Liver (tissue), 9 donors: ENCODE results near the gene PYGM. TPM values are rescaled to one million over a fixed set of nuclear protein-coding genes. Genes with fewer than 3 reads are reported as not detected.

Experiments used
- DNase-seq: peaks from one replicate; pipeline ENCODE4 v3.0.0-alpha.2; 2017; ENCODE audit warnings: low spot score
- H3K27ac ChIP-seq, 2 donors: one replicate each; pipeline ENCODE4 v1.7.0; 2013; ENCODE audit warnings: inconsistent platforms in 2 of 2, low read length in 2 of 2, control low read depth in 1 of 2, low read depth in 1 of 2, mild to moderate bottlenecking in 1 of 2
- H3K27me3 ChIP-seq, 4 donors: one replicate each; pipeline versions ENCODE4 v1.6.1 to v1.7.0; 2013; ENCODE audit warnings: low read length in 3 of 4, inconsistent platforms in 1 of 4, mild to moderate bottlenecking in 1 of 4, moderate library complexity in 1 of 4; ENCODE audit not compliant: control insufficient read depth in 4 of 4, insufficient read depth in 4 of 4
- H3K36me3 ChIP-seq, 4 donors: one replicate each; pipeline versions ENCODE4 v1.6.1 to v1.7.0; 2013; ENCODE audit warnings: low read length in 3 of 4, mild to moderate bottlenecking in 3 of 4, low read depth in 1 of 4, moderate library complexity in 1 of 4; ENCODE audit not compliant: control insufficient read depth in 4 of 4, insufficient read depth in 3 of 4
- H3K4me1 ChIP-seq, 4 donors: one replicate each; pipeline versions ENCODE4 v1.6.1 to v1.7.0; 2013; ENCODE audit warnings: low read length in 3 of 4, mild to moderate bottlenecking in 3 of 4, moderate library complexity in 1 of 4; ENCODE audit not compliant: control insufficient read depth in 4 of 4, insufficient read depth in 4 of 4
- H3K4me3 ChIP-seq, 3 donors: one replicate each; pipeline versions ENCODE4 v1.6.1 to v1.7.0; 2013; ENCODE audit warnings: low read length in 3 of 3, control low read depth in 1 of 3, low read depth in 1 of 3, mild to moderate bottlenecking in 1 of 3
- H3K9ac ChIP-seq, 2 donors: one replicate each; pipeline ENCODE4 v1.7.0; 2013; ENCODE audit warnings: low read length in 2 of 2, mild to moderate bottlenecking in 2 of 2, moderate library complexity in 2 of 2, control low read depth in 1 of 2, low read depth in 1 of 2
- H3K9me3 ChIP-seq, 4 donors: one replicate each; pipeline versions ENCODE4 v1.6.1 to v1.7.0; 2013; ENCODE audit warnings: low read length in 3 of 4; ENCODE audit not compliant: control insufficient read depth in 4 of 4
- ATF3 ChIP-seq: IDR thresholded peaks from 2 replicates; pipeline ENCODE4 v1.6.1; 2016; ENCODE audit warnings: antibody characterized with exemption
- EGR1 ChIP-seq, 2 donors: IDR thresholded peaks; 2 replicates each; pipeline ENCODE4 v1.6.1; 2016 to 2018; ENCODE audit warnings: antibody characterized with exemption in 2 of 2, low read depth in 2 of 2
- FOXA1 ChIP-seq: IDR thresholded peaks from 2 replicates; pipeline ENCODE4 v1.6.1; 2016; ENCODE audit warnings: antibody characterized with exemption
- FOXA2 ChIP-seq: IDR thresholded peaks from 2 replicates; pipeline ENCODE4 v1.6.1; 2016; ENCODE audit warnings: antibody characterized with exemption
- GABPA ChIP-seq, 2 donors: IDR thresholded peaks in 1 of 2; conservative IDR thresholded peaks in 1 of 2; 2 replicates each; pipeline ENCODE4 v1.6.1; 2016; ENCODE audit warnings: antibody characterized with exemption in 2 of 2, mild to moderate bottlenecking in 1 of 2, moderate library complexity in 1 of 2
- HNF4A ChIP-seq, 2 donors: conservative IDR thresholded peaks; 2 replicates each; pipeline ENCODE4 v1.6.1; 2016; ENCODE audit warnings: antibody characterized with exemption in 2 of 2, mild to moderate bottlenecking in 2 of 2
- HNF4G ChIP-seq: IDR thresholded peaks from 2 replicates; pipeline ENCODE4 v1.6.1; 2016; ENCODE audit warnings: antibody characterized with exemption
- JUND ChIP-seq, 2 donors: IDR thresholded peaks; 2 replicates each; pipeline ENCODE4 v1.6.1; 2016; ENCODE audit warnings: antibody characterized with exemption in 2 of 2
- MAX ChIP-seq: IDR thresholded peaks from 2 replicates; pipeline ENCODE4 v1.6.1; 2016; ENCODE audit warnings: antibody characterized with exemption
- NR2F2 ChIP-seq: IDR thresholded peaks from 2 replicates; pipeline ENCODE4 v1.6.1; 2016; ENCODE audit warnings: antibody characterized with exemption
- RAD21 ChIP-seq, 2 donors: IDR thresholded peaks; 2 replicates each; pipeline ENCODE4 v1.6.1; 2016; ENCODE audit warnings: antibody characterized with exemption in 2 of 2, mild to moderate bottlenecking in 2 of 2
- REST ChIP-seq: IDR thresholded peaks from 2 replicates; pipeline ENCODE4 v1.6.1; 2016; ENCODE audit warnings: antibody characterized with exemption, mild to moderate bottlenecking
- RXRA ChIP-seq, 2 donors: IDR thresholded peaks; 2 replicates each; pipeline ENCODE4 v1.6.1; 2017 to 2018; ENCODE audit warnings: antibody characterized with exemption in 2 of 2, mild to moderate bottlenecking in 1 of 2
- SP1 ChIP-seq: IDR thresholded peaks from 2 replicates; pipeline ENCODE4 v1.6.1; 2018; ENCODE audit warnings: antibody characterized with exemption, mild to moderate bottlenecking
- TAF1 ChIP-seq: conservative IDR thresholded peaks from 2 replicates; pipeline ENCODE4 v1.6.1; 2016; ENCODE audit warnings: antibody characterized with exemption, mild to moderate bottlenecking
- YY1 ChIP-seq: IDR thresholded peaks from 2 replicates; pipeline ENCODE4 v1.6.1; 2016; ENCODE audit warnings: antibody characterized with exemption, mild to moderate bottlenecking
- WGBS: extraction: QIAGEN DNeasy Blood & Tissue Kit; methylation state at CpG from one replicate; pipeline ENCODE4 v1.1.7; 2013; 5-methylcytosine and 5-hydroxymethylcytosine counted together
- polyA plus RNA-seq, 2 donors: library from polyadenylated mRNA; stranded (reverse) in 1 of 2; unstranded in 1 of 2; fragments of 200-250 nt in 1 of 2; fragments of >200 nt in 1 of 2; fragmentation: Nextera tagmentation in 1 of 2; extraction: Ambion mirVana in 1 of 2; gene quantifications; one replicate each; pipeline versions ENCODE4 v1.2.1 to v1.2.3, GENCODE V29; 2013 to 2015
- total RNA-seq, 2 donors: library from RNA; depleted of rRNA; stranded (reverse); fragments of >200 nt; gene quantifications; one replicate each; pipeline ENCODE4 v1.2.3, GENCODE V29; 2014
- TF ChIP-seq, protein P1 (sequence below): fragments of 150-350 bp; IDR thresholded peaks from 2 replicates; pipeline ENCODE4 v1.5.1; 2017; ENCODE audit warnings: improper control_type of control experiment, low read depth, low read length; ENCODE audit not compliant: missing input control
- donor health status: healthy.
- donor health status: healthy.
- donor health status: healthy.
- donor health status: healthy.
- donor health status: healthy.

Gene PYGM
- total and polyA plus RNA-seq, 4 donors: 0.23 to 1.3 (median 0.29) TPM

DNA sequence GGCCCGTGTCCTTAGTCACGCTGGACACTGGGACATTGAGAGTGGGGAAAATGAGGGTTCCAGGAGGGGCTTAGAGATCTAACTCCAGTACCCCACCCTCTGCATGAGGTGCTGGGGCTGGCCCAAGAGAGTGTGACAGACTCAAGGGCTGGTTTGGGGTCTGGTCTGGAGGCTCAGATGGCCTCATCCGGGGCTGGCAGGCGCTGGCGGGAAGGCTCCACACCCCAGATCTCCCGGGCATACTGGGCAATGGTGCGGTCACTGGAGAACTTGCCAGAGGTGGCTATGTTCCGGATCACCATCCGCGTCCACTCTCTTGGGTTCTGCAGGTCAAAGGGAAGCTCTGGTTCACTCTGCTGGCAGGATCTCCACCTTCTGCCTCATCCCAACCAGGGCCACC lies 13.3 kb downstream of the PYGM start:
- WGBS: 79% methylated on average over 10 of the region's 10 CpGs
- no peaks in the 10 kb centered on the region for H3K36me3 ChIP-seq
- no peak for DNase-seq
- peak overlapping the region; percentile 66 to 87 for H3K27ac ChIP-seq
- no peak for TF ChIP-seq GABPA (IDR thresholded peaks at IDR 0.05 in 1 of 2, conservative IDR thresholded peaks at IDR 0.05 in 1 of 2)
- TF ChIP-seq YY1: no peak
- no peak for TF ChIP-seq MAX
- TF ChIP-seq RXRA (IDR thresholded peaks at IDR 0.05): no peak
- no peak for TF ChIP-seq JUND (IDR thresholded peaks at IDR 0.05)
- no peak for TF ChIP-seq NR2F2
- TF ChIP-seq RAD21 (IDR thresholded peaks at IDR 0.05): no peak
- TF ChIP-seq REST: no peak
- no peak for TF ChIP-seq FOXA1
- TF ChIP-seq, protein P1, sequence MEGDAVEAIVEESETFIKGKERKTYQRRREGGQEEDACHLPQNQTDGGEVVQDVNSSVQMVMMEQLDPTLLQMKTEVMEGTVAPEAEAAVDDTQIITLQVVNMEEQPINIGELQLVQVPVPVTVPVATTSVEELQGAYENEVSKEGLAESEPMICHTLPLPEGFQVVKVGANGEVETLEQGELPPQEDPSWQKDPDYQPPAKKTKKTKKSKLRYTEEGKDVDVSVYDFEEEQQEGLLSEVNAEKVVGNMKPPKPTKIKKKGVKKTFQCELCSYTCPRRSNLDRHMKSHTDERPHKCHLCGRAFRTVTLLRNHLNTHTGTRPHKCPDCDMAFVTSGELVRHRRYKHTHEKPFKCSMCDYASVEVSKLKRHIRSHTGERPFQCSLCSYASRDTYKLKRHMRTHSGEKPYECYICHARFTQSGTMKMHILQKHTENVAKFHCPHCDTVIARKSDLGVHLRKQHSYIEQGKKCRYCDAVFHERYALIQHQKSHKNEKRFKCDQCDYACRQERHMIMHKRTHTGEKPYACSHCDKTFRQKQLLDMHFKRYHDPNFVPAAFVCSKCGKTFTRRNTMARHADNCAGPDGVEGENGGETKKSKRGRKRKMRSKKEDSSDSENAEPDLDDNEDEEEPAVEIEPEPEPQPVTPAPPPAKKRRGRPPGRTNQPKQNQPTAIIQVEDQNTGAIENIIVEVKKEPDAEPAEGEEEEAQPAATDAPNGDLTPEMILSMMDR: no peak
- no peak for TF ChIP-seq SP1
- H3K9ac ChIP-seq: no peak overlapping the region
- H3K9me3 ChIP-seq: no peaks in the 10 kb centered on the region
- H3K4me3 ChIP-seq: no peak overlapping the region
- peaks cover 15 to 30% (median 24%) of the 10 kb centered on the region in 4 donors for H3K4me1 ChIP-seq
- no peaks in the 10 kb centered on the region for H3K27me3 ChIP-seq

DNA sequence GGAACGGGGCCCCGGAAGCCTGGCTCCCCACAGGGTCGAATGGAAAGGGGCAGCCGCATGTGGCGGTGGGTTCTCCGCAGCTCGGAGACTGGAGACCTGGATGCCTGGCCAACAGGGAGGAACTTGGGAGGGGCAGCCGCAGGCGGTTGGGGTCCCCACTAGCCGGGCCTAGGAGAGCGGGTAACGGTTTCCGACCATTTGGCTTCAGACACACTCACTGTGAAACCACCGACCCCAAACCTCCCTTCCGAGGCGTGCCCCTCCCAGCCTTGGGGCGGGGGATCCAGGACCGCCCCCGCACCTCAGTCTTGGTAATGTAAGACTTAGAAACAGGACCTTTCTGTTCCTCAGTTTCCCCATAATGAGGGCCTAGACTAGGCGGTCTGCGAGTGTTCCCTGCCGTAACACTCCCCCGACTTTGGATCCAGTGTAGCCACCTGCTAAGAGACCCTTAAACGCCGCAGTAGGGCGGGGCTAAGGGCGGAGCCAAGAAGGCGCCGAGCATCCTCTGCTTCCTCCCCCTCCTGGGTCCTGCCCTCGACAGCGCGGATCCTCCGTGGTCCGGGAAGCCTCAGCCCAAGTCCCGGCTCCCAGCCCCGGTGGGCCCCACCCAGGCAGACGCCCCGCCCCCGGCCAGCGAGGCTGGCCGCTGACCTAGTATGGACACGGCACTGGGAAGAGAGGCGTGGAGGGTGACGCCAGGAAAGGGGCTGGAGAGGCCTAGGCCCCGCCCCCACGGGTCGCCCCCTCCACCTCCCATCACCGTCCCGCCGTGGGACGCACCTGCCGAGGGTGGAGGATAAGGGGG lies 14.0 kb downstream of the PYGM start:
- H3K9ac ChIP-seq: peak overlapping the region; percentile 51 to 64
- 4% methylated on average over 52 of the region's 52 CpGs for WGBS
- peaks cover 15 to 30% (median 24%) of the 10 kb centered on the region in 4 donors for H3K4me1 ChIP-seq
- H3K36me3 ChIP-seq: no peaks in the 10 kb centered on the region
- peak; percentile 52 for DNase-seq
- H3K27me3 ChIP-seq: no peaks in the 10 kb centered on the region
- H3K4me3 ChIP-seq: peak overlapping the region in 2 of 3 donors; percentile 20 to 64
- H3K27ac ChIP-seq: peak overlapping the region; percentile 87 to 88
- no peaks in the 10 kb centered on the region for H3K9me3 ChIP-seq
- no peak for TF ChIP-seq RXRA (IDR thresholded peaks at IDR 0.05)
- no peak for TF ChIP-seq GABPA (IDR thresholded peaks at IDR 0.05 in 1 of 2, conservative IDR thresholded peaks at IDR 0.05 in 1 of 2)
- TF ChIP-seq ATF3: no peak
- no peak for TF ChIP-seq REST
- TF ChIP-seq EGR1 (IDR thresholded peaks at IDR 0.05; ENCODE audit: low read depth in 2 of 2): no peak
- no peak for TF ChIP-seq TAF1
- TF ChIP-seq JUND (IDR thresholded peaks at IDR 0.05): no peak
- no peak for TF ChIP-seq SP1
- no peak for TF ChIP-seq FOXA1
- no peak for TF ChIP-seq HNF4A (conservative IDR thresholded peaks at IDR 0.05)
- TF ChIP-seq, protein P1: no peak
- no peak for TF ChIP-seq RAD21 (IDR thresholded peaks at IDR 0.05)
- no peak for TF ChIP-seq HNF4G
- no peak for TF ChIP-seq YY1
- TF ChIP-seq MAX: no peak
- no peak for TF ChIP-seq FOXA2
- TF ChIP-seq NR2F2: no peak
